Duodenal mucosa (tissue), 2 donors: Measurements from ENCODE around the gene ABCG2.
"Not testable (repeated sequence)": the region's sequence is repeated elsewhere in the genome, so short reads cannot be mapped to it uniquely, and the experiment has no call there.

Experiments
- H3K27ac ChIP-seq: one replicate; pipeline ENCODE4 v1.7.0; 2013; ENCODE audit warnings: low read depth, low read length
- H3K27me3 ChIP-seq, 2 donors: one replicate each; pipeline ENCODE4 v1.7.0; 2013; ENCODE audit warnings: low read length in 2 of 2, control low read depth in 1 of 2; ENCODE audit not compliant: insufficient read depth in 2 of 2, control insufficient read depth in 1 of 2
- H3K36me3 ChIP-seq, 2 donors: one replicate each; pipeline ENCODE4 v1.7.0; 2013; ENCODE audit warnings: low read length in 2 of 2, control low read depth in 1 of 2; ENCODE audit not compliant: insufficient read depth in 2 of 2, control insufficient read depth in 1 of 2
- H3K4me1 ChIP-seq, 2 donors: one replicate each; pipeline ENCODE4 v1.7.0; 2013; ENCODE audit warnings: low read length in 2 of 2, control low read depth in 1 of 2; ENCODE audit not compliant: insufficient read depth in 2 of 2, control insufficient read depth in 1 of 2
- H3K4me3 ChIP-seq, 2 donors: one replicate each; pipeline ENCODE4 v1.7.0; 2013; ENCODE audit warnings: low read length in 2 of 2, low read depth in 1 of 2
- H3K9ac ChIP-seq, 2 donors: one replicate each; pipeline ENCODE4 v1.7.0; 2013; ENCODE audit warnings: low read length in 2 of 2, low read depth in 1 of 2
- H3K9me3 ChIP-seq, 2 donors: one replicate each; pipeline ENCODE4 v1.7.0; 2013; ENCODE audit warnings: low read length in 2 of 2, control low read depth in 1 of 2; ENCODE audit not compliant: control insufficient read depth in 1 of 2

Gene ABCG2

GRCh38 chr4:88169298-88169697, 10.9 kb upstream of the ABCG2 start:
- no peaks in the 10 kb centered on the region for H3K9me3 ChIP-seq

GRCh38 chr4:88166608-88167007, 8.2 kb upstream of the ABCG2 start:
- H3K27ac ChIP-seq, result no peak overlapping the region
- no peaks in the 10 kb centered on the region for H3K27me3 ChIP-seq
- H3K9me3 ChIP-seq, result no peaks in the 10 kb centered on the region
- H3K9ac ChIP-seq, result no peak overlapping the region
- H3K36me3 ChIP-seq, result no peaks in the 10 kb centered on the region
- no peak overlapping the region for H3K4me3 ChIP-seq
- peaks cover 0 to 10% of the 10 kb centered on the region in 2 donors for H3K4me1 ChIP-seq

More at GRCh38 chr4:88169298-88169697, 10.9 kb upstream of the ABCG2 start:
- no peaks in the 10 kb centered on the region for H3K27me3 ChIP-seq
- H3K27ac ChIP-seq, result no peak overlapping the region
- H3K36me3 ChIP-seq, result no peaks in the 10 kb centered on the region
- H3K9ac ChIP-seq, result no peak overlapping the region
- H3K4me3 ChIP-seq, result no peak overlapping the region
- H3K4me1 ChIP-seq, result peaks cover 0 to 5% of the 10 kb centered on the region in 2 donors

- no peak overlapping the region for H3K27ac ChIP-seq
- H3K27me3 ChIP-seq, result no peaks in the 10 kb centered on the region
- no peak overlapping the region for H3K4me3 ChIP-seq
- H3K4me1 ChIP-seq, result peaks cover 7 to 17% of the 10 kb centered on the region in 2 donors
- no peak overlapping the region for H3K9ac ChIP-seq
- no peaks in the 10 kb centered on the region for H3K9me3 ChIP-seq
- H3K36me3 ChIP-seq, result no peaks in the 10 kb centered on the region
Observed at GRCh38 chr4:88163336-88163735, 4.9 kb upstream of the ABCG2 start.

GRCh38 chr4:88162626-88163025, 4.2 kb upstream of the ABCG2 start:
- Histone ChIP-seq H3K9ac (no peak overlapping the region), H3K4me1 (peaks cover 10 to 17% of the 10 kb centered on the region in 2 donors), H3K9me3 (no peaks in the 10 kb centered on the region), H3K27ac (no peak overlapping the region), H3K36me3 (no peaks in the 10 kb centered on the region), H3K4me3 (no peak overlapping the region), H3K27me3 (no peaks in the 10 kb centered on the region)

GRCh38 chr4:88159229-88159725, 838 bp upstream of the ABCG2 start:
- H3K27ac ChIP-seq, result peak overlapping the region; percentile 56
- H3K4me3 ChIP-seq, result peak overlapping the region; percentile 71 to 84
- H3K36me3 ChIP-seq, result no peaks in the 10 kb centered on the region
- no peaks in the 10 kb centered on the region for H3K9me3 ChIP-seq
- peak overlapping the region; percentile 47 to 72 for H3K9ac ChIP-seq
- peaks cover 10 to 12% of the 10 kb centered on the region in 2 donors for H3K4me1 ChIP-seq
- H3K27me3 ChIP-seq, result no peaks in the 10 kb centered on the region

GRCh38 chr4:88158038-88158488, 376 bp downstream of the ABCG2 start:
- H3K36me3 ChIP-seq, result no peaks in the 10 kb centered on the region
- H3K4me1 ChIP-seq, result peaks cover 10 to 12% of the 10 kb centered on the region in 2 donors
- H3K27me3 ChIP-seq, result no peaks in the 10 kb centered on the region
- H3K4me3 ChIP-seq, result peak overlapping the region; percentile 71 to 84
- no peaks in the 10 kb centered on the region for H3K9me3 ChIP-seq
- peak overlapping the region; percentile 47 to 72 for H3K9ac ChIP-seq
- H3K27ac ChIP-seq, result no peak overlapping the region

- H3K9me3 ChIP-seq, H3K4me3 ChIP-seq, H3K27me3 ChIP-seq, H3K9ac ChIP-seq, H3K36me3 ChIP-seq, H3K27ac ChIP-seq: not testable (repeated sequence)
- H3K4me1 ChIP-seq, result peaks cover 11 to 14% of the 10 kb centered on the region in 2 donors
Observed at GRCh38 chr4:88152331-88152730, 6.1 kb downstream of the ABCG2 start.

- H3K27ac ChIP-seq, result no peak overlapping the region
- no peaks in the 10 kb centered on the region for H3K36me3 ChIP-seq
- no peaks in the 10 kb centered on the region for H3K9me3 ChIP-seq
- H3K4me3 ChIP-seq, result no peak overlapping the region
- H3K27me3 ChIP-seq, result no peaks in the 10 kb centered on the region
- no peak overlapping the region for H3K9ac ChIP-seq
- H3K4me1 ChIP-seq, result peaks cover 20 to 29% of the 10 kb centered on the region in 2 donors
Observed at GRCh38 chr4:88148560-88148959, 9.9 kb downstream of the ABCG2 start.

- H3K4me1 ChIP-seq, result peaks cover 20 to 36% of the 10 kb centered on the region in 2 donors
- no peak overlapping the region for H3K9ac ChIP-seq
- H3K4me3 ChIP-seq, result no peak overlapping the region
- no peaks in the 10 kb centered on the region for H3K27me3 ChIP-seq
- H3K9me3 ChIP-seq, result no peaks in the 10 kb centered on the region
- H3K36me3 ChIP-seq, result no peaks in the 10 kb centered on the region
- H3K27ac ChIP-seq, result no peak overlapping the region
Observed at GRCh38 chr4:88147799-88148217, 10.6 kb downstream of the ABCG2 start.

GRCh38 chr4:88146891-88147290, 11.5 kb downstream of the ABCG2 start:
- H3K9ac ChIP-seq, result no peak overlapping the region
- H3K27me3 ChIP-seq, result no peaks in the 10 kb centered on the region
- H3K4me3 ChIP-seq, result no peak overlapping the region
- peaks cover 20 to 36% of the 10 kb centered on the region in 2 donors for H3K4me1 ChIP-seq
- no peaks in the 10 kb centered on the region for H3K36me3 ChIP-seq
- no peak overlapping the region for H3K27ac ChIP-seq
- H3K9me3 ChIP-seq, result no peaks in the 10 kb centered on the region
